Thyroid gland (tissue), 4 donors: ENCODE measurements around the gene GAS6. TPM values are rescaled to one million over a fixed set of nuclear protein-coding genes. Genes with fewer than 3 reads are reported as not detected.

Experiments
- DNase-seq, 2 donors: peaks; one replicate each; pipeline ENCODE4 v3.0.0-alpha.2; 2019
- H3K27ac ChIP-seq, 3 donors: fragments of 200-600 bp; sonication (generic); 1 replicate in 2 of 3; 2 replicates in 1 of 3; pipeline ENCODE4 v1.5.1; 2016 to 2019; ENCODE audit warnings: mild to moderate bottlenecking in 1 of 3, moderate library complexity in 1 of 3
- H3K27me3 ChIP-seq: fragments of 200-600 bp; sonication (generic); one replicate; pipeline ENCODE4 v1.5.1; 2019
- H3K36me3 ChIP-seq, 2 donors: fragments of 200-600 bp; sonication (generic); one replicate each; pipeline ENCODE4 v1.5.1; 2016 to 2019
- H3K4me1 ChIP-seq, 2 donors: fragments of 200-600 bp; sonication (generic); one replicate each; pipeline ENCODE4 v1.5.1; 2017 to 2019
- H3K4me3 ChIP-seq, 3 donors: fragments of 200-600 bp; sonication (generic); replicated peaks in 1 of 3; 1 replicate in 2 of 3; 2 replicates in 1 of 3; pipeline ENCODE4 v1.5.1; 2016; ENCODE audit warnings: mild to moderate bottlenecking in 1 of 3
- H3K9me3 ChIP-seq: fragments of 200-600 bp; sonication (generic); one replicate; pipeline ENCODE4 v1.5.1; 2017
- CTCF ChIP-seq, 6 experiments: fragments of 200-600 bp in 3 of 6; fragments of 450-650 bp in 3 of 6; sonication (generic) in 3 of 6; IDR thresholded peaks; one replicate each; pipeline ENCODE4 v1.5.1; 2016 to 2019; ENCODE audit warnings: antibody characterized with exemption in 6 of 6, mild to moderate bottlenecking in 2 of 6, inconsistent platforms in 1 of 6, moderate library complexity in 1 of 6
- POLR2A ChIP-seq, 2 donors: fragments of 450-650 bp; IDR thresholded peaks; one replicate each; pipeline ENCODE4 v1.6.1; 2017; ENCODE audit warnings: antibody characterized with exemption in 2 of 2, mild to moderate bottlenecking in 2 of 2, moderate library complexity in 1 of 2
- WGBS, 2 donors: methylation state at CpG; one replicate each; pipeline ENCODE4 v1.1.5; 2017; 5-methylcytosine and 5-hydroxymethylcytosine counted together
- intact Hi-C: fragments of 100-400 bp; cut with DNase I; formaldehyde crosslinking; loops from one replicate; pipeline ENCODE4 v1.15.1; 2023
- total RNA-seq, 4 donors: library from RNA; depleted of rRNA; stranded (reverse); fragments of >200 nt; gene quantifications; one replicate each; pipeline ENCODE4 v1.2.3, GENCODE V29; 2016

GAS6 gene
- total RNA-seq, 4 donors from 2014 or later, result 145 to 197 (median 173) TPM

GRCh38 chr13:113856716-113857065, 7.2 kb downstream of the GAS6 start:
- H3K9me3 ChIP-seq, result no peaks in the 10 kb centered on the region
- H3K4me3 ChIP-seq, result no peak overlapping the region
- peaks cover 28 to 65% of the 10 kb centered on the region in 2 donors for H3K4me1 ChIP-seq
- H3K27ac ChIP-seq, result no peak overlapping the region
- TF ChIP-seq CTCF (IDR thresholded peaks at IDR 0.05) (no peak), POLR2A (IDR thresholded peaks at IDR 0.05) (no peak)
- intact Hi-C loops, result no loop called here
- no peaks in the 10 kb centered on the region for H3K36me3 ChIP-seq
- no peaks in the 10 kb centered on the region for H3K27me3 ChIP-seq
- 47 to 50% methylated on average over 9 of the region's 9 CpGs for WGBS, 2 donors
- DNase-seq, result peak in 1 of 2 donors; percentile 52

GRCh38 chr13:113855931-113856715, 7.8 kb downstream of the GAS6 start:
- no peak for DNase-seq

GRCh38 chr13:113855012-113855921, 8.6 kb downstream of the GAS6 start:
- Histone ChIP-seq H3K9me3 (no peaks in the 10 kb centered on the region), H3K27ac (peak overlapping the region in 1 of 3 donors; percentile 33), H3K4me1 (peaks cover 21 to 52% of the 10 kb centered on the region in 2 donors), H3K27me3 (no peaks in the 10 kb centered on the region), H3K36me3 (no peaks in the 10 kb centered on the region), H3K4me3 (no peak overlapping the region)
- 68 to 82% methylated on average over 19 to 27 of the region's 33 CpGs for WGBS, 2 donors
- intact Hi-C loops, result no loop called here
- DNase-seq, result no peak
- TF ChIP-seq POLR2A (IDR thresholded peaks at IDR 0.05), result no peak
- TF ChIP-seq CTCF (IDR thresholded peaks at IDR 0.05), result no peak

More at GRCh38 chr13:113855931-113856715, 7.8 kb downstream of the GAS6 start:
- TF ChIP-seq CTCF (IDR thresholded peaks at IDR 0.05) (no peak), POLR2A (IDR thresholded peaks at IDR 0.05) (no peak)
- no peaks in the 10 kb centered on the region for H3K9me3 ChIP-seq
- intact Hi-C loops, result no loop called here
- no peaks in the 10 kb centered on the region for H3K36me3 ChIP-seq
- no peaks in the 10 kb centered on the region for H3K27me3 ChIP-seq
- no peak overlapping the region for H3K4me3 ChIP-seq
- peaks cover 28 to 61% of the 10 kb centered on the region in 2 donors for H3K4me1 ChIP-seq
- 83 to 90% methylated on average over 12 to 21 of the region's 25 CpGs for WGBS, 2 donors
- H3K27ac ChIP-seq, result no peak overlapping the region

GRCh38 chr13:113854238-113855011, 9.5 kb downstream of the GAS6 start:
- Histone ChIP-seq H3K27me3 (no peaks in the 10 kb centered on the region), H3K27ac (peak overlapping the region in 1 of 3 donors; percentile 36), H3K36me3 (no peaks in the 10 kb centered on the region), H3K9me3 (no peaks in the 10 kb centered on the region), H3K4me3 (no peak overlapping the region), H3K4me1 (peaks cover 23 to 47% of the 10 kb centered on the region in 2 donors)
- TF ChIP-seq POLR2A (IDR thresholded peaks at IDR 0.05), result no peak
- TF ChIP-seq CTCF (IDR thresholded peaks at IDR 0.05), result no peak
- 62 to 74% methylated on average over 11 to 26 of the region's 31 CpGs for WGBS, 2 donors
- DNase-seq, result no peak
- intact Hi-C loops, result no loop called here
